GM18951 (cell line): ENCODE results near the gene ECHDC3.

Experiments used
- POLR2A ChIP-seq: IDR thresholded peaks from 4 replicates; pipeline ENCODE4 v1.6.1; 2011; ENCODE audit warnings: mild to moderate bottlenecking; ENCODE audit not compliant: insufficient read length, insufficient read depth; ENCODE audit errors: extremely low read depth
- in situ Hi-C: fragments of 300-500 bp; cut with MboI; formaldehyde crosslinking; loops from one replicate; pipeline ENCODE4 v1.12.0; 2022; ENCODE audit warnings: low sequenced_read_pairs, mixed read lengths, inconsistent platforms; ENCODE audit not compliant: unreplicated experiment

Gene ECHDC3

DNA sequence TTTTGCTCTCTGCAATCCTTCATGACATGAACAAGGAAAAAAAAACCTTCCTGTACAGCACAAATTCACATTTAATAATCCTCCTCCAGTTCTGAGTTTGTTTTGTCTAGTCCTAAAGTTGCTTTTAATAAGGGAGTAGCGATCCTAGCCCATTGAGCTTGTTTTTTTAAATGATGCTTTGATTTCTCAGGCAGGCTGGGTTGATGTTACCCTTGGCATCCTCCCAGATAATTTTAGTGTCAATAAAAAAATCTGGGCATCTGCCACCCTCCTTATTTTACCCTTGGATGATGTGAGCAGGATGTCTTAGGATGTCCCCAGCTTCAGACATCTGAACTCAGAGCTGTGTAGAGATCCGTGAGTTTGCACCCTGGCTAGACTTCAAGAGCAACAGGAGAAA lies 47.1 kb downstream of the ECHDC3 start:
- in situ Hi-C loops, result no loop called here
- no peak for TF ChIP-seq POLR2A

DNA sequence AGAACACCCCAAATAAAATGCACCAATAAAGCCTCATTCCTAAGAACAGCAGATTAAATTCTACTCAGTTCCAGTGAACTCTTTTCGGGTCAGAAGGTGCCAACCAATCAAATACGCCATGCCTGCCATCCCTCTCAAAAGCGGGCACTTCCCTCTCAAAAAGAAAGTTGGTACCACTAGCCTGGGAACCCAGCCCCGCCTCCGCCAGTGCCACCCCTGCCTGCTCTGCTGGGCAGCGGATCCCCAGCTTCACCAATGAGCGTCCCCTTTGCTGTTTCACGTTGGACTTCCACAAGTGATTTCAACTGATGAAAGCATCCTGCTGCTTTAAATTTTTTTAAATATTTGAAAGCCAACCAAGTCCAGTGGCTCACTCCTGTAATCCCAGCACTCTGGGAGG lies 47.8 kb downstream of the ECHDC3 start:
- no peak for TF ChIP-seq POLR2A
- in situ Hi-C loops, result loop anchor here (10.0 kb wide), 1 partner anchor 195 kb away; no protein-coding TSS in a partner anchor

DNA sequence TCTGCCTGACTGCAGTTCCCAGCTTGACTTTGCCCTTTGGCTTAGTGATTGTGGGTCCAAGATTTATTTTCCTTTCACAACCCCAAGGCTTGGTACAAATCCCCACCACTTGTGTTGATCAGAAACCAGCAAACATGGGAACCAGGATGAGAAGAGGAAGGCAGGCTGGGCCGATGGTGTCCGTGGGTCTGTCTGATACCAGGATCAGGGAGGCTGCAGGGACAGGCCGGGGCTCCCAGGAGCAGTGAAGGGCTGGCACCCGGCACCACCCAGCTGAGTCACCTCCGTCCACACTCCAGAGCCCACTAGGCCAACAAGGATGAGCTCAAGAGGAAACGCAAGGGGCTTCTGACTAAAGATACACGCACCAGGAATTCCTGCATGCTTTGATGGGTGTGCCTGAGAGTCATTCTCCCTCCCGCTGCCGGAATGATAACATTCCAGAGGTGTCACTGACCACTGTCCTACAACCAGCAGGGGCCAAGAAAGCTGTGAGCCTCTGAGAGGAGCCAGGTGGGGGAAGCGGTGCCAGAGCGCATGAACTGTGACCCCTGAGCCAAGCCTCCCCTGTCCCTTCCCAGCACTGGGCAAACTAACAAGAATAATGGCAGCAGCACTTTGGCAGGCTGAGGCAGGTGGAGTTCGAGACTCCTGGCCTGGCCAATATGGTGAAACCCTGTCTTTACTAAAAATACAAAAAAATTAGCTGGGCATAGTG lies 51.7 kb downstream of the ECHDC3 start:
- in situ Hi-C loops, result loop anchor here (10.0 kb wide), 1 partner anchor 191 kb away; no protein-coding TSS in a partner anchor
- no peak for TF ChIP-seq POLR2A

DNA sequence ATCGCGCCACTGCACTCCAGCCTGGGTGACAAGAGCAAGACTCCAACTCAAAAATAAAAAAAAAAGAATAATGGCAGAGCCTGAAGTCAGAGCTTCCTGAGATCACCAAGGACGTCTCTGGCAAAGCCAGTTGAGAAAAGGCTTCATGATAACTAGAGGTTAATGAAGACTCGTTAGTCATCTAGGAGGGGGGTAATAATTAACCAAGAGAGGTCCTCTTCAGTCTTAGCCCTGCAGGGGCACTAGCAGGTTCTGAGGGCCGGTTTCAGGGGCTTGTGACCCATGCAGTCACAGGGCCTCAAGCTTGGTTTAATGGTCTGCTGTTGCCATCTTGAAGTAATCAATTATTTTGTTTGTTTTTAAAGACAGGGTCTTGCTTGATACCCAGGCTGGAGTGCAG lies 52.4 kb downstream of the ECHDC3 start:
- no peak for TF ChIP-seq POLR2A
- in situ Hi-C loops, result loop anchor here (10.0 kb wide), 1 partner anchor 190 kb away; no protein-coding TSS in a partner anchor

DNA sequence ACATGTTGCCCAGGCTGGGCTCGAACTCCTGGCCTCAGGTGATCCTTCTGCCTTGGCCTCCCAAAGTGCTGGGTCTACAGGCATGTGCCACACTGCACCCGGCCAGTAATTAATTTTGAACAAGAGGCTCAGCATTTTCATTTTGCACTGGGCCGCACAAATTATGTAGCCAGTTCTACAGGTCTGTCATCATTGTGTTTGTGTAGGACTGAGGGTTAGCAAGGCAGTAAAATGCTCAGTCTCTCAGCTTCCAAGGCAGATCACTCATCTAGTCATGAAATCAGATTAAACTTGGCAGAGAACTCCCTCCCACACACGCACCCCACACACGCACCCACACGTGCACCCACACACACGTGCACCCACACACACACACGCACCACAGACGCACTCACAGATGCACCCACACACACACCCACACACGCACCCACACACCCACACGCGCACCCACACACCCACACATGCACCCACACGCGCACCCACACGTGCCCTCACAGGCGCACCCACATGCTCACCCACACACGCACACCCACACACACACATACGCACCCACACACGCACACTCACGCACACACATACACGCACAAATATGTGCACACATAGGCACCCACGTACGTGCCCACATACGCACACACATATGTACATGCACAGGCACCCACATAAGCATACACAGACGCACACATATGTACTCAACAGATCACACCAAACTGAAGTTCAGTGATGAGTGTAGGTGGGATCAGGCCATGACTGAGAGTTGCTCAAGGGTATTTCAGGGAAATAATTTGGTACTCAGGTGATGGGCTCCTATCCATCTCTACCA lies 53.1 kb downstream of the ECHDC3 start:
- no peak for TF ChIP-seq POLR2A
- in situ Hi-C loops, result loop anchor here (10.0 kb wide), 1 partner anchor 189 kb away; no protein-coding TSS in a partner anchor

DNA sequence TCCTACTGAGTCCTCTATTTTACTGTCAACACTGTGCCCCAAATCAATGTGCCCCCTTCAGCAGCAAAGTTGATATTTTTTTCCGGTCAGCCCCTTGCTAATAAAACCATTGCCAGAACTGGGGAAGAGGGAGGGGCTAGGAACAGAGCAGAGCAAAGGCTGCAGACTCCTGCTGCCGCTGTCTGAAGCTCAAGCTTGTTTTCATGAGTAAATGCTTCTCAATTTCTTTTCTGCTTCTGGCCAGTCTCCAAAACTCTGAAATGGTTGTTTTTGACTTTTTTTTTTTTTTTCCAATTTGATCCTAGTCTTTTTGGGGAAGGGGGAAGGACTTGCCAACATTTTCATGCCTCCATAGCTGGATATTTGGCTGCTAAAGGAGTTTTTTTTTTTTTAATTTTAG lies 54.3 kb downstream of the ECHDC3 start:
- in situ Hi-C loops, result loop anchor here (10.0 kb wide), 1 partner anchor 188 kb away; no protein-coding TSS in a partner anchor
- no peak for TF ChIP-seq POLR2A

DNA sequence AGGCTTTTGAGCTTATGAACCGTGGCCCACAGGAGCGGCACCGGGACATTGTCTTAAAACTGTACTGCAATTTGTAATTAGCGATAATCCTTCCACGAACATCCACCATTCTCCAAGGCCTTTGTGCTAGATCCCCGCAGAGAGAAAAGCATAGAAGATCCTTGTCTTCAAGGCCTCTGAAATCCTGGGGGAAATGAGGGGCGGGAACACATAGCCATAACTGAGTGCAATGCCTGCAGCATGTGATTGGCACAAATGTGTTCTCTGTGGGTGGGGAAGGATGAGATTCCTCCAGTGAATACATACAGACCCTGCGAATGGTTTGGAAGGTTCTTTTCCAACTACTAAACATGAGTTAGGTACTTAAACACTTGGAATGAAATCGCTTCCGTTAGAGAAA lies 55.1 kb downstream of the ECHDC3 start:
- no peak for TF ChIP-seq POLR2A
- in situ Hi-C loops, result loop anchor here (10.0 kb wide), 1 partner anchor 188 kb away; no protein-coding TSS in a partner anchor

DNA sequence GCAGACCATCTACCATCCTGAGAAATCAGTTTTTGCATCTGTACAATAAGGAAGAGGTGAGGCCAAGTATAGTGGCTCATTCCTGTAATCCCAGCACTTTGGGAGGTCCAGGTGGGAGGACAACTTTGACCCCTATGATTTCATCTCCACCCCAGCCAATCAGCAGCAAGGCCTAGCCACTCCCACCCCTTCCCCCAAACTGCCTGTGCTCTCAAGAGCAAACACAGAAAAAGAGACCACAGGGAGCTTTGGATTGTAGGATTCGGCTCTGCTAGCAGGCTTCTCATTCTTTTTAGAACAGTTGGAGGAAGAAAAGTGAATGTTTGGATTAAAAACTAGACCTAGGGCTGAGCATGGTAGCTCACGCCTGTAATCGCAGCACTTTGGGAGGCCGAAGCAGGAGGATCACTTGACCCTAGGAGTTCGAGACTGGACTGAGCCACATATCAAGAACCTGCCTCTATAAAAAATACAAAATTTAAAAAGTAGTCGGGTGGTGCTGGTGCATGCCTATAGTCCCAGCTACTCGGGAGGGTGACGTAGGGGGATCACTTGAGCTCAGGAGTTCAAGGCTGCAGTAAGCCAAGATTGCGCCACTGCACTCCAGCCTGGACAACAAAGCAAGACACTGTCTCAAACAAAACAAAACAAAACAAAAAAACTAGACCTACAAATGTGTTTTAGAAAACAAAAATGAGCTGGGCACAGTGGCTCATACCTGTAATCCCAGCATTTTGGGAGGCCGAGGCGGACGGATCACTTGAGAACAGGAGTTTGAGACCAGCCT lies 55.9 kb downstream of the ECHDC3 start:
- TF ChIP-seq POLR2A, result no peak
- in situ Hi-C loops, result loop anchor here (10.0 kb wide), 1 partner anchor 187 kb away; no protein-coding TSS in a partner anchor

DNA sequence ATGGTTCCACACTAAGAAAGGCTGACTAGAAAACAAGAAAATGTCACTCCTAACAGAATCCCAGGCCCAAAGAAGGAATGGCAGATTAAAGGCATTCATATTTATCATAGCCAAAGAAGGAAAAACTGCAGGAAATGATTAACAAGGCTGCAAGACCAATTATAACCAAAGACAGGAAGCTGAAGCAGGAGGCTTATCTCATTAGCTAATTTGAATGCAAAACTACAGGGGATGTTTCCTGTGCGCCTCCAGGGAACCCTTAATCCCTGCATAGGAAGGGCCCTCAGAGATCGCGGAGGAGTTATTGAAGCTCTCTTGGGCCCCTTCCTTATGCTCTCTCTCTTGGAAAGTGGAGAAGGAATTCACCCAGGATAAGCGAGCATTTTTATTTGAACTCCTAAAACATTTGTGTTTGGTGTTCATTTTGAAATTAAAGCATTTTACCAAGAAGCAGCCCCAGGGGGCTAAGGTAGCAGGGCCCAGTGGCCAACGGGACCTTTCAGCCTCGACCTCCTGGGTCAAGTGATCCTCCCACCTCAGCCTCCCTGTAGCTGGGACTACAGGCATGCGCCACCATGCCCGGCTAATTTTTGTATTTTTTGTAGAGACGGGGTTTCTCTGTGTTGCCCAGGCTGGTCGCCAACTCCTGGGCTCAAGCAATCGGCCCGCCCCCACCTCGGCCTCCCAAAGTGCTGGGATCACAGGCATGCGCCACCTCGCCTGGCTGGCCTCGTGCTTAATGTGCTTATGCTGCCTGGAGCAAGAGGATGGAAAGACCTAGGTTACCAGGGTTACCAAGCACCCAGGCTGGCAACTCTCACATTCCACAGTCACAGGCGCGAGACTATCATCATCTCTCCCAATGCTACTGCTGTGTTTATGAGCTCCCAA lies 56.9 kb downstream of the ECHDC3 start:
- TF ChIP-seq POLR2A, result no peak
- in situ Hi-C loops, result loop anchor here (10.0 kb wide), 1 partner anchor 186 kb away; no protein-coding TSS in a partner anchor

DNA sequence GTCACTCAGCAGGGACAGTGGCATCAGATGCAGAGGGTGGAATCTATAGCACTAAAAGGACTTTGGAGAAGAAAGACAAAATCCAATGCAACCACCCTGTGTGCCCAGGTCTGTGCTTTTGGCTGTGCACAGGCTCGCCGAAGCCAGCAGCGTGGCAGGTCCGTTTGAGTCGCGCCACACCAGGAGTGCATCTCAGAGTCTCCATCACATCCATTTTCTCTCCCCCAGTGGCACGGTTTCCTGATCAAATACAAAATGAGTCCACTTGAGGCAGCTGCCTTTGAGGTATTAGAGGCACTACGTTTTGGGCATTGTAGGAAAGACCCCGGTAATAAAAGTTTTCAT lies 57.5 kb downstream of the ECHDC3 start:
- in situ Hi-C loops, result loop anchor here (10.0 kb wide), 1 partner anchor 185 kb away; no protein-coding TSS in a partner anchor
- no peak for TF ChIP-seq POLR2A

DNA sequence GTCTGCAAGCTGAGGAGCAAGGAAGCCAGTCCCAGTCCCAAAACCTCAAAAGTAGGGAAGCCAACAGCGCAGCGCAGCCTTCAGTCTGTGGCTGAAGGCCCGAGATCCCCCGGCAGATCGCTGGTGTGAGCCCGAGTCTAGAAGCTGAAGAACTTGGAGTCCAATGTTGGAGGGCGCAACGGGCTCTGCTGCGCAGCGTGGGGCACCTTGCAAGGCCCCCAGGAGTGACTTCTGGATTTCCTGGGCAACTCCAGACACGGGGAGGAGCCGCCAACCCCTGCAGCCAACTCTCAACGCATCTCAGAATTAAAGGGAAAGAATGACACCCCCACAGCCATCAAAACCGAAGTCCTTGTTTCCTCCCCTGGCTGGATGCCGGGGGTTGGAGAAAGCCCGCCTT lies 62.2 kb downstream of the ECHDC3 start:
- TF ChIP-seq POLR2A, result no peak
- in situ Hi-C loops, result no loop called here

DNA sequence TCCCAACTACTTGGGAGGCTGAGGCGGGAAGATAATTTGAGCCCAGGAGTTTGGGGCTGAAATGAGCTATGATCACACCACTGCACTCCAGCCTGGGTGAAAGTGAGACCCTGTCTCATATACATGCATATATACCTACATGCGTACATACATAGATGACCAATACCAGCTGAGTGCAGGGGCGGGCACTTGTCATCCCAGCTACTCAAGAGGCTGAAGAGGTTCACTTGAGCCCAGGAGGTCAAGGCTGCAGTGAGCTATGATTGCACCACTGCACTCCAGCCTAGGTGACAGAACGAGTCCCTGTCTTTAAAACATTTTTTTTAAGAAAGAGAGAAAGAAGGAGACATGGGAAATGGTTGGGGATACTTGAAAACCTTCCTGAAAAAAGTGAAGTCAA lies 63.6 kb downstream of the ECHDC3 start:
- in situ Hi-C loops, result no loop called here
- no peak for TF ChIP-seq POLR2A
